ENCODE results near the gene PLCXD1.

Gene PLCXD1

GRCh38 chrX:334971-335757 is 54.0 kb downstream of the PLCXD1 start:
- no peak for DNase-seq (ENCODE audit: low read depth)

- no peak for DNase-seq (ENCODE audit: low read depth)
Measured at GRCh38 chrX:335758-336155, 54.6 kb downstream of the PLCXD1 start.

- no peak for DNase-seq (ENCODE audit: low read depth)
Measured at GRCh38 chrX:336227-336626, 55.0 kb downstream of the PLCXD1 start.

- DNase-seq (ENCODE audit: low read depth), result no peak
Measured at GRCh38 chrX:337331-337831, 56.2 kb downstream of the PLCXD1 start.

DNA sequence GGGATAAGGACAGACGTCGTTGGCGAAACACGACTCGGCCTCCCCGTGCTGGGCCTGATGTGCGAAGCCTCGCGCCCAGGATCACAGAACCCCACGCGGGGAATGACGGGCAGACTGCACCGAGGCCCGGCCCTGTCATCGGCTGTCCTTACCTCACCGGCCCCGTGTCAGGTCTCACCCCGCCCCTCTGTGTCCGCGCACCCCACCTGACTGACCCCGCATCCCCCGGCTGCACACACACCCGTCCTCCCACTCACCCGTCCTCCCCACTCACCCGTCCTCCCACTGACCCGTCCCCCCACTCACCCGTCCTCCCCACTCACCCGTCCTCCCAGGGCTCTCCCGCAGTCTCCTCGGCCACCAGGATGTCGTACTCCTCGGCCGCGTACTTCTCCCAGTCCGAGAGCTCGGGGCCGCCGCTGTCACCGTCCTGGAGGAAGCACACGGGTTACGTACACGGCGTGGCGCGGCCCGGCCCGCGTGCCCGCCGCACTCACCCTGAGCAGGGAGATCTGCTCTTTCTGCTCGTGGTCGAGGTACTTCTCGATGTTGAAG is 57.2 kb downstream of the PLCXD1 start:
- no peak for DNase-seq (ENCODE audit: low read depth)

- no peak for DNase-seq (ENCODE audit: low read depth)
Measured at GRCh38 chrX:338836-339400, 57.7 kb downstream of the PLCXD1 start.

GRCh38 chrX:340121-340520 is 58.9 kb downstream of the PLCXD1 start:
- no peak for DNase-seq (ENCODE audit: low read depth)

GRCh38 chrX:340641-341423 is 59.7 kb downstream of the PLCXD1 start:
- no peak for DNase-seq (ENCODE audit: low read depth)

- DNase-seq (ENCODE audit: low read depth), result no peak
Measured at GRCh38 chrX:341541-342101, 60.4 kb downstream of the PLCXD1 start.

DNA sequence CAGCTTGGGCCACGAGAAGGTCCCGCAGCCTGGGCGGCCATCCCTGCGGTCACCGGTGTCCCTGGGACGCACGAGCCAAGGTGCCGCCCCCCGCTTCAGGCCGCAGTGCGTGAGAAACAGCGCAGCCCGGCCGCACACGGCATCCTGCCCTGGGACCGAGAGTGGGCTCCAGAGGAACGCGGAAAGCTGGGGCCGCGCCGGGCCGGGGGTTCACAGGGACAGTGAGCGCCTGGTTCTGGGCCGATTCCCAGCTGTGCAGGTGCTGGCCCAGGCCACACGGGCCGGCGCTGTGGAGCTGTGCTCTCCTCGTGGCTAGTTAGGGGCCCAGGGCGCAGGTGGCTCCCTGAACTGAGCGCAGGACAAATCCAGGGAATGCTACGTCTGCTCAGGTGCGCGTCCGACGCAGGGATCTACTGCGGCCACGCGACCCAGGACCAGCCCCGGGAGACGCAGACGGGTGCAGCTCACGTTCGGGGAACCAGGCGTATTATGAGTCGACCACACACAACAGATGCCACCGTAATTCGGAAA is 63.3 kb downstream of the PLCXD1 start:
- no peak for DNase-seq (ENCODE audit: low read depth)

DNA sequence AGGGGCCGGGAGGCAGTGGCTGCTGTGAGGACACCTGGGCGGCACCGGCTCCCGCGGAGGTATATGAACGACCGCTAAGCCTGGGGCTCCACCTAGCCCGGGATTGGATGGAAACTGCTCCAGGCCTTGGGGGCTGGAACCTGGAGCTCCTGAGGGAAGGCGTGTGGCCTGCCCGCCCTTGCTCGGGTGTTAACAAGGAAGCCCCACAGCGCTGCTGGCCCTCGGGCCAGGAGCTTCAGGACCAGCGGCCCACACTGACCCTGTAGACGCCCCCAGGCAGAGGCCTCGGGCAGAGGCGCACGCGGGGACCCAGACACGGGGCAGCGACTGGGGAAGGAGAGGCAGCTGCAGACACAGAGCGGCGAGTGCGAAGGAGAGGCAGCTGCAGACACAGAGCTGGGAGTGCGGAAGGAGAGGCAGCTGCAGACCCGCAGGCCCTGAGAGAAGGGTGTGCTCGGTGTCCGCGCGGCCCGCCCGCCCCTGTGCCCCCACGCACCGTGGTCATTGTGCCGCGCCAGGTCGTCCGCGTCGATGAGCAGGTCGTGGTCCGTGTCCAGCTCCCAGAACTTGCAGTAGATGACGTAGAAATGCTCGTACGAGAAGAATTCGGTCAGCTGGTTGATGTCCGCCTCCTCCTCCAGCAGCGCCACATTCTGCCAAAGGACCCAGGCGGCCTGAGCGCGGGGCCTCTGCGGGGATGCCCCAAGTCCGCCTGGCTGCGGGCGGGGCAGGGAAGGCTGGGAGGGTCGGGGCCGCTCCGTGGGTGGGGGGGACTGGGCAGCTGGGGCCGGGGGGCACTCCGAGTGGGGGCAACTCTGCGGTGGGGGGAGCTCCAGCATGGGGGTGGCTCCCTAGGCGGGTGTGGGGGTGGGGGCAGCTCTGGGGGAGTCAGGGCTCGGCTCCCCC is 64.1 kb downstream of the PLCXD1 start:
- DNase-seq (ENCODE audit: low read depth), result no peak

DNA sequence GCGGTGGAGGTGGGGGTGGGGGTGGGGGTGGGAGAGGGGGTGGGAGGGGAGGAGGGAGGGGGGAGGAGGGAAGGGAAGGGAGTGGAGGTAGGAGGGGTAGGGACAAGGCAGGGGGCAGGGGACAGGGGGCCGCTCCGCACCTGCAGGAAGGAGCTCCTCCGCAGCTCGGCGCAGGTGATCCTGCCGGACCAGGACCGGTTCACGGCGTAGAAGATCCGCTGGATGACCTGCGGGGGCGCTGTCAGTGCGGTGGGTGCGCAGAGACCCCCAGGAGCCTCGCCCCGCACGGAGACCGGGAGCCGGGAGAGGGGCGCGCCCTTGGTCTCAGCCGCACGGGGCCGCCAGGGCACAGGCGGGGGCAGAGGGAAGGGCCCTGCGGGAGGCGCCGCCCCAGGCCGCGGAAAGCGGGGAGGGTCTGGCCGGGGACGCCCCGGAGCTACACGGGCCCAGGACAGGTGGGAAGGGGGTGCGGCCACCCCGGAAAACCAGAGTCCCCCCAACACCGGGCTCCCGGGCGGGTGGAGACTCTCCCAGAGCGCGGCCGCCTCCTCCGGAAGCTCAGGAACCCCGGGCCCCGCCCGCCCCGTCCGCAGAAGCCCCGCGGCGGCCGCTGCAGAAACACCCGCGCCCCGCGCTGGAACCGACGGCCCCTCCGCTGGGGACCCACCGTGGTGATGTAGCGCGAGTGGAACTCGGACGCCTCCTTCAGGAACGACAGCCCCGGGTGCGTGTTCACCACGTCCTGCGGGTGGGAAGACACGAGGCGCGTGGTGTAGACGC is 65.0 kb downstream of the PLCXD1 start:
- DNase-seq (ENCODE audit: low read depth), result no peak

- no peak for DNase-seq (ENCODE audit: low read depth)
Measured at GRCh38 chrX:347351-348117, 66.4 kb downstream of the PLCXD1 start.

DNA sequence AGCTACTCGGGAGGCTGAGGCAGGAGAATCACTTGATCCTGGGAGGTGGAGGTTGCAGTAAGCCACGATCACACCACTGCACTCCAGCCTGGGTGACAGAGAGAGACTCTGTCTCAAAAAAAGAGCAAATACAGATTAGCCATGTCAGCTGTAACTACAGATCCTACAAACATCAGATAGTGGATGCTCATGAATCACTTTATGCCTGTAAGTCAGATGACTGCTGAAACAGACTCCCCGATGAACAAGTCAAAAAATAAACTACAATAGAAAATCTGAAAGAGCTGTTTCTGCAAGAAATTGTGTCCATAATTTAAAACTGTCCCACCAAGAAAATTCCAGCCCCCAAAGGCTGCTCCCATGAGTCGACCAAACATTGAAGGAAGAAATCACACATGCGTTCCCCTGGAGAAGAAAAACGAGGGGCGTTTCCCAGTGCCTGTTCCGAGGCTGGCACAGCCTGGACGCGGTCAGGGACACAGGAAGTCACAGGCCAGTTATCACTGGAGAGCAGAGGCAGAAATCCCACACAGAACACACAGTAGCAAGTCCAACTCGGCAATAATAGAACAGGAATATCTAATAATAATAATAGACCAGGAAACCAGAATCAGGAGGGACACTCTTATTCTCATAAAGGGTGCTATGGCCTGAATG is 67.4 kb downstream of the PLCXD1 start:
- DNase-seq (ENCODE audit: low read depth), result no peak

DNA sequence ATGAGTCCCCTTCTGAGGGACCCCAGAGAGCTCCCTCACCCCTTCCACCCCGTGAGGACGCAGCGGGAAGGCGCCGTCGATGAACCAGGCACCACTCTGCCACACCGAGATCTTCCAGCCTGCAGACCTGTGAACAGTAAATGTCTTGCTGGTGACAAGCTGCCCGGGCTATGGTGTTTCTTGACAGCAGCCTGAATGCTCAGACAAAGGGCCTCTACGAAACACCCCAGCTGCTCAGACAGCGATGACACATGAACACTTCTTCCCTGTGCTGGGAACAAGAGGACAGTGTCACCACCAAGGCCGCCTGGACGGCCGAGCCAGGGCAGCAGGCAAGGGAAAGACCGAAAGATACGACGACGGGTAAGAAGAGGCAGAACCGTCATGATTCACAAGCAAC is 68.0 kb downstream of the PLCXD1 start:
- DNase-seq (ENCODE audit: low read depth), result no peak

- no peak for DNase-seq (ENCODE audit: low read depth)
Measured at GRCh38 chrX:349702-350101, 68.5 kb downstream of the PLCXD1 start.

DNA sequence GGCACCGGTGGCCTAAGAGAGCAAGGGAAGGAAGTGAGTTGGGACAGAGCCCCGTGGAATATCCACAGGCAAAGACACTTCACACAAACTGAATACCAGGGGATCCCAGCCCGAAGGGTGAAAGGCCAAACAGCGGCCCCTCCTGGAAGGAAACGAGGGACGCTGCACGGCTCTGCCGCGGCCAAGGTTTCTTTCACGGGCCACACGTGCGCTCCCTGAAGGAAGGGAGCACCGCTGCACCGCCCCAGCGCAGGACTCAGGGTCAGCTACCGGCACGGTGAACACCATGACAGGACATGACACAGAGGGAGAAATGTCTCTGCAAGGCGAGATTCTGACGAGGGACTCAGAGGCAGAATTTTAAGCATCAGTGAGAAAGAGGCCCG is 69.0 kb downstream of the PLCXD1 start:
- no peak for DNase-seq (ENCODE audit: low read depth)

GRCh38 chrX:350534-351323 is 69.5 kb downstream of the PLCXD1 start:
- no peak for DNase-seq (ENCODE audit: low read depth)

Measured in GM04504 (cell line).